Effector memory CD4-positive, alpha-beta T cell (primary cell): ENCODE data around the gene RBM14.

Source experiments
- DNase-seq, 3 donors: peaks; one replicate each; pipeline ENCODE4 v3.0.0-alpha.2; 2020
- H3K27ac ChIP-seq: 2 replicates; pipeline ENCODE4 v1.7.0; 2013; ENCODE audit warnings: mild to moderate bottlenecking, low read length, moderate library complexity; ENCODE audit not compliant: insufficient read depth, poor library complexity, severe bottlenecking
- H3K27me3 ChIP-seq: replicated peaks from 2 replicates; pipeline ENCODE4 v1.7.0; 2013; ENCODE audit warnings: mild to moderate bottlenecking, low read length; ENCODE audit not compliant: insufficient read depth, control insufficient read depth, poor library complexity, severe bottlenecking
- H3K36me3 ChIP-seq: 2 replicates; pipeline ENCODE4 v1.7.0; 2013; ENCODE audit warnings: mild to moderate bottlenecking, low read length, moderate library complexity; ENCODE audit not compliant: control insufficient read depth, insufficient read depth
- H3K4me1 ChIP-seq: 2 replicates; pipeline ENCODE4 v1.7.0; 2013; ENCODE audit warnings: low read length, mild to moderate bottlenecking; ENCODE audit not compliant: control insufficient read depth, insufficient read depth, poor library complexity, severe bottlenecking
- H3K4me3 ChIP-seq: 2 replicates; pipeline ENCODE4 v1.7.0; 2013; ENCODE audit warnings: low read length, low read depth, mild to moderate bottlenecking; ENCODE audit not compliant: insufficient read depth, poor library complexity, severe bottlenecking
- H3K9me3 ChIP-seq: 2 replicates; pipeline ENCODE4 v1.7.0; 2013; ENCODE audit warnings: mild to moderate bottlenecking, low read length, moderate library complexity; ENCODE audit not compliant: control insufficient read depth
- total RNA-seq, 3 donors: gene quantifications; one replicate each; lab custom pipeline; 2026; lab: John Stamatoyannopoulos, UW

RBM14 gene
- 176 to 240 (median 217) reads per million in 3 donors for total RNA-seq

- Histone ChIP-seq H3K4me1 (peaks cover 38% of the 10 kb centered on the region), H3K4me3 (peak within 1 kb of the TSS; percentile 77), H3K27me3 (no peaks in the 10 kb centered on the region), H3K36me3 (no peaks in the 10 kb centered on the region), H3K9me3 (no peaks in the 10 kb centered on the region), H3K27ac (peak within 1 kb of the TSS; percentile 98)
- peak; percentile 97 to 98 (median 98) for DNase-seq
Observed at GRCh38 chr11:66616379-66617154, at the start of gene RBM14. TSS of gene RBM14 (plus strand) at chr11:66616630. CDS start at chr11:66616721, 91 bp downstream.

- no peaks in the 10 kb centered on the region for H3K36me3 ChIP-seq
- no peak overlapping the region for H3K27ac ChIP-seq
- H3K4me1 ChIP-seq, result peaks cover 5% of the 10 kb centered on the region
- H3K9me3 ChIP-seq, result no peaks in the 10 kb centered on the region
- H3K4me3 ChIP-seq, result peak overlapping the region; percentile 65
- DNase-seq, result no peak
- H3K27me3 ChIP-seq, result no peaks in the 10 kb centered on the region
Observed at GRCh38 chr11:66567787-66568123, 48.7 kb upstream of the RBM14 start.

GRCh38 chr11:66568124-66568916, 48.1 kb upstream of the RBM14 start, which contains the start of gene CTSF:
TSS of gene CTSF (minus strand) at chr11:66568606. CDS start at chr11:66568486, 120 bp downstream.
- Histone ChIP-seq H3K4me1 (peaks cover 5% of the 10 kb centered on the region), H3K9me3 (no peaks in the 10 kb centered on the region), H3K4me3 (peak within 1 kb of the TSS; percentile 65), H3K27ac (no peak within 1 kb of the TSS), H3K27me3 (no peaks in the 10 kb centered on the region), H3K36me3 (no peaks in the 10 kb centered on the region)
- peak; percentile 44 to 70 (median 48) for DNase-seq

GRCh38 chr11:66569076-66569475, 47.4 kb upstream of the RBM14 start:
- no peaks in the 10 kb centered on the region for H3K36me3 ChIP-seq
- H3K4me1 ChIP-seq, result peaks cover 5% of the 10 kb centered on the region
- no peaks in the 10 kb centered on the region for H3K9me3 ChIP-seq
- no peak for DNase-seq
- no peak overlapping the region for H3K27ac ChIP-seq
- no peaks in the 10 kb centered on the region for H3K27me3 ChIP-seq
- no peak overlapping the region for H3K4me3 ChIP-seq

DNA sequence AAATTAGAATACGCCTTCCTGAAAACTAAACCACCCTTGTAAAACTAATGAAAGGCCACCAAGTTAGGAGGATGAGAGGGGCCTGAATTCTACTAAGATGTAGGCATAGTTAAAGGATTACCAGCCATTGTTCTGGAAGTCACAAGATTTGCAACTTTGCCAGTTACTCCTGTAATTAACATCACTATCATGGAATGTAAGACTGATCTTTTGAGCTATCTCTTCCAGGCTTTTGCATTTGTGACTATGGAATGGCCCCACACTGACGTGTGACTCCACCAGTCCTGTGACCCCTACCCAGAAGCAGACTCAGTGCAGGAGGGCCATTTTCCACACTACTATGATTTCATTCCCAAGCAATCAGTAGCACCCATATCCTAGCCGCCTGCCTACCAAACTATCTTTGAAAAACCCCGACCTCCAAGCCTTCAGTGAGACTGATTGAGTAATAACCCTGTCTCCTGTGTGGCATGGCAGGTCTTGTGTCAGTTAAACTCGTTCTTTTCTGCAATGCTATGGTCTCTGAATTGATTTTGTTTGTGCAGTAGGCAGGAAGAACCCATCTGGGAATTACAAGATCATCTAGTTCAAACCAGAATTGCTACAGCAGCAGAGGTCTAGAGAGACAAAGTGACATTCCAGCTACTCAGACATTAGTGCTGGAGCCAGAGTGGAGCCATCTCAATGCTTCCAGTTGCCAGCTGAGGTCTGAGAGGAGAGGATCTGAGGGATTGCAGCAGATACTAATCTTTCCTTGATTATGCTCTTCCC, 46.2 kb upstream of the RBM14 start:
- Histone ChIP-seq H3K27me3 (no peaks in the 10 kb centered on the region), H3K27ac (no peak overlapping the region), H3K36me3 (no peaks in the 10 kb centered on the region), H3K4me3 (no peak overlapping the region), H3K4me1 (peaks cover 5% of the 10 kb centered on the region), H3K9me3 (no peaks in the 10 kb centered on the region)
- DNase-seq, result no peak

GRCh38 chr11:66570850-66571180, 45.6 kb upstream of the RBM14 start:
- Histone ChIP-seq H3K4me3 (no peak overlapping the region), H3K36me3 (no peaks in the 10 kb centered on the region), H3K27ac (no peak overlapping the region), H3K27me3 (no peaks in the 10 kb centered on the region), H3K9me3 (no peaks in the 10 kb centered on the region), H3K4me1 (peaks cover 5% of the 10 kb centered on the region)
- no peak for DNase-seq

GRCh38 chr11:66579017-66579606, 37.3 kb upstream of the RBM14 start:
- Histone ChIP-seq H3K36me3 (no peaks in the 10 kb centered on the region), H3K4me1 (peaks cover 6% of the 10 kb centered on the region), H3K4me3 (no peak overlapping the region), H3K9me3 (peaks cover 2% of the 10 kb centered on the region), H3K27me3 (no peaks in the 10 kb centered on the region), H3K27ac (no peak overlapping the region)
- DNase-seq, result peak; percentile 54 to 68 (median 55)

GRCh38 chr11:66580803-66581202, 35.6 kb upstream of the RBM14 start:
- no peak for DNase-seq

GRCh38 chr11:66581261-66581660, 35.2 kb upstream of the RBM14 start:
- Histone ChIP-seq H3K4me3 (no peak overlapping the region), H3K36me3 (no peaks in the 10 kb centered on the region), H3K4me1 (peaks cover 6% of the 10 kb centered on the region), H3K9me3 (peaks cover 2% of the 10 kb centered on the region), H3K27ac (no peak overlapping the region), H3K27me3 (no peaks in the 10 kb centered on the region)
- DNase-seq, result no peak

More at GRCh38 chr11:66580803-66581202, 35.6 kb upstream of the RBM14 start:
- Histone ChIP-seq H3K27me3 (no peaks in the 10 kb centered on the region), H3K27ac (no peak overlapping the region), H3K4me1 (peaks cover 6% of the 10 kb centered on the region), H3K9me3 (peaks cover 2% of the 10 kb centered on the region), H3K36me3 (no peaks in the 10 kb centered on the region), H3K4me3 (no peak overlapping the region)
